Tibial artery (tissue), 4 donors: ENCODE data around the gene DTNB.
A peak's percentile ranks its signal among the peaks of the same experiment; 100 is the strongest.

Source experiments
- DNase-seq, 2 donors: peaks; one replicate each; pipeline ENCODE4 v3.0.0-alpha.2; 2019
- H3K27ac ChIP-seq, 2 donors: fragments of 200-600 bp; sonication (generic) in 1 of 2; 1 replicate in 1 of 2; 2 replicates in 1 of 2; pipeline ENCODE4 v1.5.1; 2018 to 2019; ENCODE audit warnings: mild to moderate bottlenecking in 1 of 2
- H3K27me3 ChIP-seq, 2 donors: fragments of 200-600 bp; sonication (generic) in 1 of 2; one replicate each; pipeline versions ENCODE4 v1.5.1 to v1.6.0; 2016 to 2019
- H3K36me3 ChIP-seq, 3 donors: fragments of 200-600 bp; sonication (generic) in 2 of 3; one replicate each; pipeline ENCODE4 v1.5.1; 2016 to 2019; ENCODE audit warnings: mild to moderate bottlenecking in 2 of 3
- H3K4me1 ChIP-seq, 4 donors: fragments of 200-600 bp; sonication (generic) in 2 of 4; 1 replicate in 3 of 4; 2 replicates in 1 of 4; pipeline ENCODE4 v1.5.1; 2016 to 2019
- H3K4me3 ChIP-seq, 2 donors: fragments of 200-600 bp; sonication (generic) in 1 of 2; 1 replicate in 1 of 2; 2 replicates in 1 of 2; pipeline ENCODE4 v1.5.1; 2018 to 2019; ENCODE audit warnings: mild to moderate bottlenecking in 2 of 2
- H3K9me3 ChIP-seq, 3 donors: fragments of 200-600 bp; sonication (generic) in 1 of 3; one replicate each; pipeline ENCODE4 v1.5.1; 2016 to 2019
- CTCF ChIP-seq, 2 experiments: fragments of 200-600 bp in 1 of 2; fragments of 450-650 bp in 1 of 2; IDR thresholded peaks; one replicate each; pipeline ENCODE4 v1.5.1; 2017 to 2019; ENCODE audit warnings: antibody characterized with exemption in 2 of 2, mild to moderate bottlenecking in 1 of 2, moderate library complexity in 1 of 2
- intact Hi-C: fragments of 100-400 bp; cut with DNase I; formaldehyde crosslinking; loops from one replicate; pipeline ENCODE4 v1.15.0; 2023; ENCODE audit warnings: low total_unique reads

DTNB gene

GRCh38 chr2:25385910-25386309 is 287.5 kb downstream of the DTNB start:
- no peak for TF ChIP-seq CTCF (IDR thresholded peaks at IDR 0.05)
- DNase-seq: peak in 1 of 2 donors; percentile 27
- H3K4me3 ChIP-seq: no peak overlapping the region
- no peaks in the 10 kb centered on the region for H3K4me1 ChIP-seq
- intact Hi-C loops: no loop called here
- no peaks in the 10 kb centered on the region for H3K9me3 ChIP-seq
- H3K27ac ChIP-seq: no peak overlapping the region
- no peaks in the 10 kb centered on the region for H3K27me3 ChIP-seq
- peaks cover 0 to 33% (median 0%) of the 10 kb centered on the region in 3 donors for H3K36me3 ChIP-seq

GRCh38 chr2:25383806-25384205 is 289.6 kb downstream of the DTNB start:
- peaks cover 0 to 33% (median 0%) of the 10 kb centered on the region in 3 donors for H3K36me3 ChIP-seq
- H3K4me3 ChIP-seq: no peak overlapping the region
- DNase-seq: peak in 1 of 2 donors; percentile 44
- intact Hi-C loops: no loop called here
- H3K9me3 ChIP-seq: no peaks in the 10 kb centered on the region
- H3K27me3 ChIP-seq: no peaks in the 10 kb centered on the region
- H3K4me1 ChIP-seq: no peaks in the 10 kb centered on the region
- no peak for TF ChIP-seq CTCF (IDR thresholded peaks at IDR 0.05)
- no peak overlapping the region for H3K27ac ChIP-seq

GRCh38 chr2:25381502-25381901 is 291.9 kb downstream of the DTNB start:
- no peaks in the 10 kb centered on the region for H3K9me3 ChIP-seq
- no peak overlapping the region for H3K27ac ChIP-seq
- H3K27me3 ChIP-seq: no peaks in the 10 kb centered on the region
- TF ChIP-seq CTCF (IDR thresholded peaks at IDR 0.05): no peak
- H3K36me3 ChIP-seq: peaks cover 0 to 13% (median 0%) of the 10 kb centered on the region in 3 donors
- peak in 1 of 2 donors; percentile 43 for DNase-seq
- H3K4me3 ChIP-seq: no peak overlapping the region
- intact Hi-C loops: no loop called here
- H3K4me1 ChIP-seq: peaks cover 0 to 16% (median 9%) of the 10 kb centered on the region in 4 donors

GRCh38 chr2:25380586-25381375 is 292.6 kb downstream of the DTNB start:
- H3K9me3 ChIP-seq: no peaks in the 10 kb centered on the region
- H3K36me3 ChIP-seq: peaks cover 0 to 6% (median 0%) of the 10 kb centered on the region in 3 donors
- intact Hi-C loops: no loop called here
- DNase-seq: peak in 1 of 2 donors; percentile 33
- no peak for TF ChIP-seq CTCF (IDR thresholded peaks at IDR 0.05)
- H3K27me3 ChIP-seq: no peaks in the 10 kb centered on the region
- H3K4me1 ChIP-seq: peaks cover 0 to 22% (median 13%) of the 10 kb centered on the region in 4 donors
- no peak overlapping the region for H3K27ac ChIP-seq
- H3K4me3 ChIP-seq: no peak overlapping the region

- DNase-seq: no peak
- intact Hi-C loops: no loop called here
- TF ChIP-seq CTCF (IDR thresholded peaks at IDR 0.05): no peak
Observed at GRCh38 chr2:25380023-25380422, 293.4 kb downstream of the DTNB start.

More at GRCh38 chr2:25380023-25380422, 293.4 kb downstream of the DTNB start:
- H3K4me1 ChIP-seq: peaks cover 0 to 22% (median 13%) of the 10 kb centered on the region in 4 donors
- no peaks in the 10 kb centered on the region for H3K9me3 ChIP-seq
- H3K4me3 ChIP-seq: no peak overlapping the region
- no peak overlapping the region for H3K27ac ChIP-seq
- H3K36me3 ChIP-seq: peaks cover 0 to 6% (median 0%) of the 10 kb centered on the region in 3 donors
- H3K27me3 ChIP-seq: no peaks in the 10 kb centered on the region
